CD4-positive, alpha-beta T cell (primary cell): ENCODE results near the gene ZNF627. TPM values are rescaled to one million over a fixed set of nuclear protein-coding genes. Genes with fewer than 3 reads are reported as not detected.
A peak's percentile ranks its signal among the peaks of the same experiment; 100 is the strongest.
"Not testable (repeated sequence)": the region's sequence is repeated elsewhere in the genome, so short reads cannot be mapped to it uniquely, and the experiment has no call there.

Experiments used
- ATAC-seq: fragments of 200-7000 bp; cut with Tn5 transposase; one replicate; pipeline ENCODE4 v1.10.0; 2022; ENCODE audit warnings: mild to moderate bottlenecking; ENCODE audit not compliant: poor library complexity
- CTCF ChIA-PET: fragments of 350-600 bp; sonication (Branson Sonifier 250); formaldehyde crosslinking; loops from one replicate; lab custom pipeline; 2021; ENCODE audit warnings: antibody characterized with exemption, inconsistent platforms; lab: Charles Lee
- POLR2A ChIA-PET: fragments of 350-600 bp; sonication (Branson Sonifier 250); formaldehyde crosslinking; loops from one replicate; lab custom pipeline; 2021; ENCODE audit warnings: antibody characterized with exemption, inconsistent platforms; lab: Charles Lee
- DNase-seq, 14 experiments: peaks; one replicate each; pipeline ENCODE4 v3.0.0-alpha.2; 2013 to 2020; ENCODE audit warnings: mixed read lengths in 2 of 14
- H3K27ac ChIP-seq, 2 donors: one replicate each; pipeline versions ENCODE4 v1.5.1 to v1.7.0; 2013; ENCODE audit warnings: low read length in 2 of 2, low read depth in 1 of 2, mild to moderate bottlenecking in 1 of 2
- H3K27me3 ChIP-seq, 2 experiments: 1 replicate in 1 of 2; 2 replicates in 1 of 2; pipeline versions ENCODE4 v1.6.1 to v1.7.0; 2013; ENCODE audit warnings: low read length in 2 of 2, control low read depth in 1 of 2, mild to moderate bottlenecking in 1 of 2, moderate library complexity in 1 of 2; ENCODE audit not compliant: insufficient read depth in 2 of 2, control insufficient read depth in 1 of 2
- H3K36me3 ChIP-seq: one replicate; pipeline ENCODE4 v1.6.1; 2013; ENCODE audit warnings: low read length, control low read depth; ENCODE audit not compliant: insufficient read depth
- H3K4me1 ChIP-seq: one replicate; pipeline ENCODE4 v1.6.1; 2013; ENCODE audit warnings: low read length, control low read depth; ENCODE audit not compliant: insufficient read depth
- H3K4me3 ChIP-seq: one replicate; pipeline ENCODE4 v1.5.1; 2013; ENCODE audit warnings: mild to moderate bottlenecking, low read length, moderate library complexity
- H3K9me3 ChIP-seq, 2 experiments: 1 replicate in 1 of 2; 2 replicates in 1 of 2; pipeline versions ENCODE4 v1.6.1 to v1.7.0; 2013; ENCODE audit warnings: low read length in 2 of 2, mild to moderate bottlenecking in 2 of 2, control low read depth in 1 of 2, moderate library complexity in 1 of 2; ENCODE audit not compliant: control insufficient read depth in 1 of 2, insufficient read depth in 1 of 2
- H3K27ac Mint-ChIP-seq: one replicate; pipeline ENCODE4 v1.8.0; 2020; ENCODE audit warnings: mixed read lengths
- H3K27me3 Mint-ChIP-seq: one replicate; pipeline ENCODE4 v1.8.0; 2021; ENCODE audit warnings: mixed read lengths
- H3K36me3 Mint-ChIP-seq: one replicate; pipeline ENCODE4 v1.8.0; 2021; ENCODE audit warnings: low read depth, mixed read lengths
- H3K4me1 Mint-ChIP-seq: one replicate; pipeline ENCODE4 v1.8.0; 2021; ENCODE audit warnings: low read depth, mixed read lengths
- H3K4me3 Mint-ChIP-seq: one replicate; pipeline ENCODE4 v1.8.0; 2020; ENCODE audit warnings: mild to moderate bottlenecking, mixed read lengths
- H3K9me3 Mint-ChIP-seq: one replicate; pipeline ENCODE4 v1.8.0; 2020; ENCODE audit warnings: mixed read lengths
- CTCF ChIP-seq: fragments of 200-600 bp; IDR thresholded peaks from one replicate; pipeline ENCODE4 v1.8.0; 2022; ENCODE audit warnings: antibody characterized with exemption, mild to moderate bottlenecking
- intact Hi-C, 2 experiments: fragments of 100-400 bp; cut with DNase I in 1 of 2; cut with micrococcal nuclease in 1 of 2; formaldehyde crosslinking; loops; one replicate each; pipeline versions ENCODE4 v1.15.1 to v1.9.0; 2023 to 2025; cut with DNase I, micrococcal nuclease
- total RNA-seq, 174 experiments: library from RNA in 2 of 174; stranded (reverse) in 2 of 174; gene quantifications; one replicate each; pipeline ENCODE4 v1.2.3 and lab custom pipeline; 2021 to 2026

The ZNF627 gene
- total RNA-seq, 2 experiments from 2014 or later = 11.7 to 12.7 TPM

GRCh38 chr19:11558881-11559828, 38.1 kb upstream of the ZNF627 start, which contains the start of gene ELOF1:
Gene ELOF1 (minus strand): TSS chr19:11559230. CDS start chr19:11554347, 4,883 bp downstream.
- no peaks in the 10 kb centered on the region for H3K9me3 Mint-ChIP-seq
- Histone ChIP-seq H3K36me3 (peaks cover 18% of the 10 kb centered on the region), H3K4me3 (peak within 1 kb of the TSS; percentile 94), H3K27ac (peak within 1 kb of the TSS; percentile 47 to 64), H3K9me3 (no peaks in the 10 kb centered on the region), H3K4me1 (peaks cover 40% of the 10 kb centered on the region), H3K27me3 (no peaks in the 10 kb centered on the region)
- POLR2A ChIA-PET = interaction anchor here (0.6 to 2.7 kb wide), 10 partner anchors 17 to 800 kb away, joined by 3 to 11 read pairs (median 6); partner anchors contain the start of genes ECSIT, ODAD3, PRKCSH and SWSAP1
- no peak for TF ChIP-seq CTCF
- DNase-seq (peak; percentile 90 to 99 (median 96)), ATAC-seq (peak; percentile 93)
- H3K27me3 Mint-ChIP-seq = no peaks in the 10 kb centered on the region
- H3K4me3 Mint-ChIP-seq = peak within 1 kb of the TSS; percentile 96
- H3K36me3 Mint-ChIP-seq = peaks cover 32% of the 10 kb centered on the region
- intact Hi-C loops = loop anchor here (1.0 to 2.0 kb wide), 3 partner anchors 20 to 54 kb away; partner anchors contain the start of genes ECSIT (in 2 of the 2) and ZNF653 (in 1 of the 2)
- H3K27ac Mint-ChIP-seq = peak within 1 kb of the TSS; percentile 79
- CTCF ChIA-PET = interaction anchor here (0.7 to 1.4 kb wide), 7 partner anchors 22 to 430 kb away, joined by 3 to 8 read pairs (median 4); partner anchors contain the start of genes ECSIT, ELAVL3 and PRKCSH
- peaks cover 41% of the 10 kb centered on the region for H3K4me1 Mint-ChIP-seq

GRCh38 chr19:11560404-11561051, 36.8 kb upstream of the ZNF627 start:
- H3K27me3 ChIP-seq = no peaks in the 10 kb centered on the region
- H3K4me3 Mint-ChIP-seq = peak overlapping the region; percentile 91
- no peaks in the 10 kb centered on the region for H3K9me3 Mint-ChIP-seq
- no peak overlapping the region for H3K27ac ChIP-seq
- H3K36me3 ChIP-seq = peaks cover 7% of the 10 kb centered on the region
- peaks cover 37% of the 10 kb centered on the region for H3K4me1 ChIP-seq
- CTCF ChIA-PET = interaction anchor here (0.5 to 1.4 kb wide), 8 partner anchors 16 to 140 kb away, joined by 3 to 4 read pairs (median 3); no protein-coding TSS in a partner anchor
- intact Hi-C loops = loop anchor here (1.0 kb wide), 1 partner anchor 27 kb away; no protein-coding TSS in a partner anchor
- peaks cover 24% of the 10 kb centered on the region for H3K36me3 Mint-ChIP-seq
- no peaks in the 10 kb centered on the region for H3K9me3 ChIP-seq
- peak overlapping the region; percentile 70 for H3K27ac Mint-ChIP-seq
- peak in 11 of 14 experiments; percentile 18 to 84 (median 48) for DNase-seq
- POLR2A ChIA-PET = interaction anchor here (1.0 to 2.7 kb wide), 2 partner anchors 18 to 179 kb away, joined by 3 to 11 read pairs; no protein-coding TSS in a partner anchor
- ATAC-seq = peak; percentile 33
- peak; percentile 74 for TF ChIP-seq CTCF
- no peaks in the 10 kb centered on the region for H3K27me3 Mint-ChIP-seq
- H3K4me3 ChIP-seq = peak overlapping the region; percentile 94
- H3K4me1 Mint-ChIP-seq = peaks cover 34% of the 10 kb centered on the region

- ATAC-seq (no peak), DNase-seq (no peak)
- no peaks in the 10 kb centered on the region for H3K36me3 ChIP-seq
- H3K27me3 ChIP-seq = no peaks in the 10 kb centered on the region
- no peak overlapping the region for H3K27ac Mint-ChIP-seq
- H3K4me1 ChIP-seq = peaks cover 22% of the 10 kb centered on the region
- H3K4me3 ChIP-seq = no peak overlapping the region
- peaks cover 15% of the 10 kb centered on the region for H3K4me1 Mint-ChIP-seq
- no peak overlapping the region for H3K27ac ChIP-seq
- peaks cover 9% of the 10 kb centered on the region for H3K36me3 Mint-ChIP-seq
- no peaks in the 10 kb centered on the region for H3K9me3 ChIP-seq
- no peaks in the 10 kb centered on the region for H3K27me3 Mint-ChIP-seq
- ChIA-PET POLR2A (interaction anchor here (0.8 kb wide), 1 partner anchor 15 kb away, joined by 3 read pairs; no protein-coding TSS in a partner anchor), CTCF (no interaction called here)
- H3K9me3 Mint-ChIP-seq = no peaks in the 10 kb centered on the region
- intact Hi-C loops = no loop called here
- no peak for TF ChIP-seq CTCF
- no peak overlapping the region for H3K4me3 Mint-ChIP-seq
These were observed 33.8 kb upstream of the ZNF627 start for GRCh38 chr19:11563532-11563931.

GRCh38 chr19:11564082-11564807, 33.0 kb upstream of the ZNF627 start:
- H3K9me3 Mint-ChIP-seq, H3K4me3 Mint-ChIP-seq, H3K27ac Mint-ChIP-seq, H3K27me3 ChIP-seq, intact Hi-C loops, POLR2A ChIA-PET, H3K36me3 ChIP-seq, H3K4me3 ChIP-seq, H3K27ac ChIP-seq, H3K9me3 ChIP-seq, CTCF ChIA-PET, ATAC-seq, H3K27me3 Mint-ChIP-seq, H3K36me3 Mint-ChIP-seq, DNase-seq: not testable (repeated sequence)
- H3K4me1 ChIP-seq = peaks cover 19% of the 10 kb centered on the region
- H3K4me1 Mint-ChIP-seq = peaks cover 10% of the 10 kb centered on the region
